GM21367 (cell line): ENCODE results near the gene SERPINB7.

Experiments used
- ATAC-seq: cut with Tn5 transposase; IDR thresholded peaks from one replicate; pipeline ENCODE4 v1.9.1; 2021; ENCODE audit not compliant: unreplicated experiment

SERPINB7 gene

DNA sequence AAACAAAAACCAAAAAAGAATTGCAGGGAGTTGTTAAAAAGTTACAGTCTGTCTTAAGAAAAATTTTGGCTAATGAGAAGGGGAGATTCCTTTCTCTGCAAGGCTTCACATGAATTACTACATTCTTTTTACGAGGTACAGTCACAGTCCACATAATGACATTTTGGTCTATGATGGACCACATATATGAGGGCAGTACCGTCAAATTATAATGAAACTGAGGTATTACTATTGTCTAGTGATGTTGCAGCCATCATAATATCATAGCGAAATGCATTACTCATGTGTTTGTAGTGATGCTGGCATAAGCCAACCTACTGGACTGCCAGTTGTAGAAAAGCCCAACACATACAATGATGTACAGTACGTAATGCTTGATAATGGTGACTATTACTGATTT, 12.5 kb downstream of the SERPINB7 start:
- ATAC-seq: no peak

DNA sequence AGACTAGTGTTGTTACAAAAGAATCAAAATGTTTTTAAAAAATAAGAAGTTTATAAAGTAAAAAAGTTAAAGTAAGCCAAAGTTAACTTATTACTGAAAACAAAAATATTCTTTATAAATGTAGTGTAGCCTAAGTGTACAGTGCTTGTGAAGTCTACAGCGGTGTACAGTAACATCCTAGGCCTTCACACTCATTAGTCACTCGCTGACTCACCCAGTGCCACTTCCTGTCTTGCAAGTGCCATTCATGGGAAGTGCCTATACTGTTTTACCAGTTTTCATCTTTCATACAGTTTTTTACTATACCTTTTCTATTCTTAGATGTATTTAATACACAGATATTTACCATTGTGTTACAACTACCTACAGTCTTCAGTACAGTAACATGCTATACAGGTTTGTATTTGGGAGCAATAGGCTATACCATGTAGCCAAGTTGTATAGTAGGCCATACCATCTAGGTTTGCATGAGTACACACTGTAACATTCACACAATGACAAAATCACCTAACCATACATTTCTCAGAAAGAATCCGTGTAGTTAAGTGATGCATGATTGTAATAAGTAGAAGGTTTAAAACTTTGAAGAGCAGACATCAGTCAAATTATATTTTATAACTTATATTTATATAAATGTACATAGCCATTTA, 13.4 kb downstream of the SERPINB7 start:
- peak; percentile 76 for ATAC-seq

DNA sequence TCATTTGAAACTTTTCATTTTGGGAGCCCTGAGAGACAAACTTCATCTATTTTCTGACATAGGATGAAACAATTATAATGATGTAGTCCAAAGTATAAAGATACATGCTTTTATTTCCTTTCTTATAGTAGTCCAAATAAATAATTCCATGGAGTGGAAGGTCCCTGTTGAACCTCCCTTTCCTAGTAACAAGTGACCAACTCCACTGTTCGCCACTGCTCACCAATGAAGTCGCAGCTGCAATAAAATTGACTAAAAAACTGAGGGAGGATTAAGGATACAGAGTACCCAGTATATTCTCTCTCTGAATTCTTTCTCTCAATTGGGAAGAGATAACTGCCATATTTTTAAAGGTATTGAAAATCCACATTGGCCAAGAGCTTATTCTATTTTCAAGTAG, 14.1 kb downstream of the SERPINB7 start:
- ATAC-seq: no peak

DNA sequence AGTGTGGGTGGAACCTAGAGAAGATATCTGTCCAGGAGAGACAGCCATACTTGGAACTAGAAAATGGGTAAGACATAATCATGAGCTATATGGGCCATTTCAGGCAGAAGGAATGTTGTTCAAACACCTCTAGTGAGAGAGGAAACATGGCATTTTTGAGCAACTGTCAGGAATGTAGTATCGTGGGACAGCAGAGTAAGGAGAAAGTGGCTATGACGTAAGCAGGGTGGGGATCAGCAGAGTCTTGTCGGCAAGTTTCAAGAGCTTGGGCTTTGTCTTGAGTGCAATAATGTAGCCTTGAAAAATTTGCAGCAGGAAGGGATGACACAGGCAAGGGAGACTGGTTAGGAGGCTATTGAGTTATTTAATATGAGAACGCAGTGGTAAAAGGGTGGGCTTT, 20.4 kb downstream of the SERPINB7 start:
- no peak for ATAC-seq

DNA sequence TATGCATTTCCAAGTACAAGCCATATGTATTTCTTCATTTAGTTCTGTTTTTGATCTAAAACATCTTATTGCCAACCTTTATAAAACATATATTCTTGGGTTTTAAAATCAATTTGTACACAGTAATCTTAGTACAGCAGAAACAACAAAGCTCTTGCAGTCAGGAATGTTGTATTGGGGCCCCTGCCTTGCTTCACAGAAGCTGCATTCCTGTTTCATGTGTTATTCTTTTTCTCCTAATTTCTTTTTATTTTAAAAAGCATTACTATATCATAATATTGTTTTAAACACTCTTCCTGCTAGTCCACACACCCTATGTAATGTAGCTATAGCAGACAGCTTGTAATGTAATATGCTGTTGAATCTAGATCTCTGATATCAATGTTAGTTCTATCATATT, 24.0 kb downstream of the SERPINB7 start:
- no peak for ATAC-seq

DNA sequence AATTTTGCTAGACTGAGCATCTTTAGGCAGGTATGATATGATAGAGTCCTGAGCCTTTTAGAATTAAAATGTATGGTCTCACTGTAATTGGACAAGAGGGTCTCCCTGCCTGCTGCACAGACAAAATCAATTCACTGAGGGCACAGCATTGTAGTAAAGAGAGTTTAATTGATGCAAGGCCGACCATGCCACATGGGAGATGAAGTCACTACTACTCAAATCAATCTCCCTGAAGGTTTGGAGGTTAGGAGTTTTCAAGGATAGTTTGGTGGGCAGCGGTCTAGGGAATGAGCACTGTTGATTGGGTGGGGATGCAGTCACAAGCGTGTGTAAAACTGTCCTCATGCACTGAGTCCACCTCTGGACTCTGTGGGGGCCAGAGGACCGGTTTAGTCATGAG, 26.1 kb downstream of the SERPINB7 start:
- ATAC-seq: no peak

DNA sequence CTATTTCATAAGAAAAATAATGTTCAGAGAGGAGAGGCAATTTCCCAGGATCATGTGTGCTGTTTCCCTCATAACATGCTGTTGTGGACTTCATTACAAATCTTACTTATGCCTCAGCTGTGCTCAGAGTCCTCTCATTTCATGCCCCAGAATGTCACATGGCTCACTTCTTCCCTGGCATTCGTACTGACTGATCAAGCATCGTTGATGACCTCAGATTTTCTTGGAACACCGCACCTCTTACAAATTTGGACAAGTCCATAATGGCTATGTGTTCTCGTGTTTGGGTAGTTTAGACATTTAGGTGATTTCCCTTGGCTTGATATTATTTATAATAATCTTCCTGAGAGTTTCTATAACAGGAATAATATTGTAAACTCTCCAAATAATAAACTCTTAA, 32.9 kb downstream of the SERPINB7 start:
- no peak for ATAC-seq

DNA sequence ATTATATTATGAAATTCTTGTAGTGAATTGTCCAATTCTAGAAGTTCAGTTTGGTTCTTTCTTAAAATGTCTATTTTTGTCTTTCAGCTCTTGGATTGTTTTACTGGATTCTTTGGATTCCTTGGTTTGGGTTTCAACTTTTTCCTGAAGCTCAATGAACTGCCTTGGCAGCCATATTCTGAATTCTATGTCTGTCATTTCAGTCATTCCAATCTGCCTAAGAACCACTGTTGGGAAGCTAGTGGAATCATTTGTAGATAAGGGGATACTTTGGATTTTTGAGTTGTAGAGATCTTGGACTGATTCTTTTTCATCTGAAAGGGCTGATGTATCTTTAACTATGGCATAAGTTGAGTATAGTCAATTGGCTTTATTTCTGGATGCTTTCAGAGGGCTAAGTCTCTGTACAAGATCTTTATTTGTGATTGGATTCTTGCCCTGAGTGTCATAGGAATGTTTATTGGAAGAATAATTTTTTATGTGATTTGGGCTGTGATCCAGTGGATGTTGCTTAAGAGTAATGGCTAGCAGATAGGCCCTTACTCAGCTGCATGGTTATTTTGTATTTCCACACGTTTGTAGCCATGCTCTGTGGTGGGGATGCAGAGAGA, 42.3 kb downstream of the SERPINB7 start:
- no peak for ATAC-seq

DNA sequence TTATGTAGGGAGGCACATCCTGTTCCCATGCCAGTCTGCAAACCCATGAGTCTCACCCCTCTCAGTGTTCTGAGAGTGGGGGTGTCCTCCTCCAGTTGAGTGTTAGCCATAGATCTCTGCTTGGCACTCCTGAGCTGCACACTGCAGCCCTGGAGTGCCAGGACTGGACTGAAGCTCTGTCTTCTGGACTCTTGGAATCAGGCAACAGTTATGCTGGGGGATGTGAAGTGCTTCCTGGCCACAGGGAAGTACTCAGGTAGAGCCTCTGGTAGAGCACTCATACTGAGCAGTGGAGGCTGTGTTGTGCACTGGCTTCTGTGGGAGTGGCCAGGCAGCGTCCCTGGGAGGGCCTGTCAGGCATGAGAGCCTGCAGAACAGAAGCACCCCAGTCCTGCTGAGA, 43.0 kb downstream of the SERPINB7 start:
- no peak for ATAC-seq

DNA sequence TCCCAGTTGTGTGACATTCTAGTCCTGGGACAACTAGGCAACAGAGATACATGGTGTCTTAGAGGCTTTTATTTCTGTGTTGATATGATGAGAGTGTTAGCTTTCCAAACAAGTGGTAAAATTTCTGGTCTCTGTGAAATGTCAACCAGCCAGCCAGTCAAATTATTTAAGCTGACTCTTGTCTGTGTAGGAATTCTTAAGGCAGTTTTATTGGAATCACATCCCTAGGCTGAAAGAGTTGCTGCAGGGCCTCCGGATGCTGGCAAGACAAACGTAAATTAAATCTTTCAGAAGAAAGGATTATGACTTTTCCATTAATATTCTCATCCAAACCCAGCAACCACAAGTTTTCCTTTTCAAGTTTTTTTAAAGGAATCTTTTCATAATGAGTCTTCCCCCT, 44.6 kb downstream of the SERPINB7 start:
- no peak for ATAC-seq

DNA sequence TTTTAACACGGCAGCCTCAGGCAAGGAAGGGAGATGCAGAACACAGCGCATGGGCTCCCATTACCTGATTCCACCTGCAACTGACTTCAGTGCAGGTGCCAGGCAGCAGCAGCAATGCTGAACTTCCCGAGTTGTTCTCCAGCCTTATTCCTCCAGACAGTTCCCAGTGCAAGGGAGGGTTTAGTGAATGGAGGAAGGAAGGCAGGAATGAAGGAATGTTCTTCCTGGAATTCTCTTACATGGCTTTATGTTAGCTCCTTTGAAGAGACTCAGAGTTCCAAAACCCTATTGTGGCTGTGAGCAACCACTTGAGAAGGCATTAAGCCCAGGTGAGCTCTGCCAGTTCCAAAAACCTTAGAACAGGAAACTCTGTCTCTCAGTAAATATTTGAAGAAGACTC, 45.5 kb downstream of the SERPINB7 start:
- ATAC-seq: no peak

DNA sequence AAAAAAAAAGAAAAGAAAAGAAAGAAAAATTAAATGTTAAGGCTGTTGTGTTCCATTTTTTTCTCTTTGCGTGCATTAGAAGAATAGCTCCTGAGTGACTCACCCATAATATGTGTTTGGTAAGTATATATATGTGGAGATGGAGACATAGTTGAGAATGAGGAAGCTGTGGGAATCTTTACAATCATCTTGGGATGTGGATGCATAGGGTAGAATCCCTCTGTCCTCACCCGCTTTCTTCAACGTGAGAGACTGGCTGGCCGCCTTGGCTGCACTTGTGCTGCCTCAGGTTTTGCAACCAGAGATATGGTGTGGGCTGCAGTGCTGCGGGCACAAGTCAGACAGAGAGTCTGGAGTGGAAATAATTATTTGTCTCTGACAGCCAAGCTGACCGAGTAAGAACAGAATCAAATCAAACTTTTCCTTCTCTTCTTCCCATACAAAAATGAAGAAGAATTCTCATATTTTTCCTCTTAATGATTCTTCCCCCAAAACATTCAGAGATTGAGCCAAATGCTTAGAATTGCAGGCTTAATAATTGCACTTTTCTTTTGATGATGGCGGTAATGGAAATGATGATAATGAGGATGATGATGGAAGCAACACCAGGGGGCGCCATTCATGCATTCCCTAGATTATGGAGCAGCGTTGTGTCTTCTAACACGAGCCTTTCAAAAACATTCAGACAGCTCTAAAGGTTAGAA, 48.5 kb downstream of the SERPINB7 start:
- ATAC-seq: no peak

DNA sequence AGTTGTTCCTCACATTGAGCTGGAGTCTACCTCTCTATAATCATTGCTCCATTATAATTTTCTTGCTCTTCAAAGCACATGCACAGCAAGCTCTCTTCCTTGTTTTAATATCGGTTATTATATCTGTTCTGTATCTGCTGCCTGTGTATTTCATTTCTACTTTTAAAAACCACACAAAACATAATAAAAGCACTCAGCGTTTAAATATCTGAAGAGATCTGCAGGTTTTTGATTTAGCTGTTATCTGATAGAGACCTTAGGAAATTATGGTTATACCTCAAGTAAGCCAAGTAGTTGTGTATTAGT, 49.0 kb downstream of the SERPINB7 start:
- ATAC-seq: no peak

DNA sequence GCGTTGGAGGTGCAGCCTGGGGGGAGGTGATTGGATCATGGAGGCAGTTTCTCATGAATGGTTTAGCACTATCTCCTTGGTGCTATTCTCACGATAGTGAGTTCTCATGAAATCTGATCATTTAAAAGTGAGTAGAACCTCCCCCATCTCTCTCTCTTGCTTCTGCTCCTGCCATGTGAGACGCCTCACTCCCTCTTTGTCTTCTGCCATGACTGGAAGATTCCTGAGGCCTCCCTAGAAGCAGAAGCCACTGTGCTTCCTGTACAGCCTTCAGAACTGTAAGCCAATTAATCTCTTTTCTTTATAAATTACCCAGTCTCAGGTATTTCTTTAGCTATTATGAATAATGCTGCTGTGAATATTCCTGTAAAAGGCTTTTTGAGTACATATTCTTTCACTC, 52.9 kb downstream of the SERPINB7 start:
- no peak for ATAC-seq

DNA sequence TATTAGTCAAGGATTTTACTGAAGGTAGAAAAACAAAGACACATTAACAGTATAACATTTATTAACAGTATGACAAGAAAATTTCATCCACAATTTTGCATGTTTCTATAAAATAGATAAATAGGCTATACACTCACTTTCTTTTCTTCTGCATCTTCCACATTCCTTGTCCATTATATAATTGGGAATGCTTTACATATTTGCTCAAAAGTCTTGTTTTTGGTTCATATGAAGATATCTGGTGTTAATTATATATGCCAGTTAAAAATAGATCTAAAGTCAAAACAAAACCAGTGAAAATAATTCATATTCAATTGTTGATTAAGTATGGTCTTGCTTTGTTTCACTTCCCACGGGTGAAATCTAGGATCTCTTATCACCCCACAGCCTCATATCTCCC, 53.4 kb downstream of the SERPINB7 start:
- ATAC-seq: no peak

DNA sequence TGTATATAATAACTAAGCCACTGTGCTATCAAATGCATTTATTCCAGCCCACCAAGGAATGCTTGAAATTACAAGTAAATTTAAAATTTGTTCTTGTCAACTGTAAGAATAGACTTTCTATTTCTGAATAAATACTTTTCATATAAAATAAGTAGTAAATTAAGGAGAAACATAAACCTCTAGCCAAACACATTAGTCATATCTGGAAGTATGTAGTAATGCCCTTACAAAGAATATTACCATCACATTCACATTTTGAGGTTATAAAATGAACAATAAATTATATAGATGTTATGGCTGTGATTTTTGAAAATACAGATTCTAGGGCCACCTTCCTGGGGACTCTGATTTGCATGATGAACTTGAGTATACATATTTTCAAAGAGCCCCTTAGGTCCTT, 54.7 kb downstream of the SERPINB7 start:
- ATAC-seq: no peak

DNA sequence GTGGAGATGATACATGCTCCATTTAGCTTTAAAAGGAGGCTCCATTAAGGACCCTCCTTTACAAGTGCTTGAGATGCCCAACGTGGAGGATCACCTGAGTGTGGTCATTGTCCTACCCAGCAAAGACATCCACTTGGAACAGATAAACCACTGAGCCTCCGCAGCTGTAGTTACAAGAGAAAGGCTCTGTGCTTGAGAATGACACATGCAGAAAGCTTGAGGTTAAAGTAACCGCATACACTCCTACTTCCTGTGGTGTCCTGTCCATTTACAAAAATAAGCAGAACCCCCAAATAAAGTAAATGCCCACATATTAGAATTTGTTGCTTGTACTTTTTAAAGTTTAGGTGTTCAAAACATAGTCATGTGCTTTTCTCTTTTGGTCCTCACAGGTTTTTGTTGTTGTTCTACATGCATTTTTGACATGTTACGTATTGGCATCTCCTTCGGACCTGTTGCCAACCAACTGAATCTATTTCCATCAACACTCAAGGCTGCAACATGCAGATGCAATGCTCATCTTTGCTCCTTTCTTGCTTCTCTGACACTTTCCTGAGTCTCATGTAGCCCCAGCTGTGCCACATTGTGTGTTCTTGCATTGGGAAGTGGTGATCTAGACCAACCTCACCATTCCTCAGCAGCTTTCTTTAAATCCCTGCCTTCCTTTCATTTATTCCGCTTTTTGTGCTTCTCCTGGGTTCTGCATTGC, 56.0 kb downstream of the SERPINB7 start:
- peak; percentile 96 for ATAC-seq

DNA sequence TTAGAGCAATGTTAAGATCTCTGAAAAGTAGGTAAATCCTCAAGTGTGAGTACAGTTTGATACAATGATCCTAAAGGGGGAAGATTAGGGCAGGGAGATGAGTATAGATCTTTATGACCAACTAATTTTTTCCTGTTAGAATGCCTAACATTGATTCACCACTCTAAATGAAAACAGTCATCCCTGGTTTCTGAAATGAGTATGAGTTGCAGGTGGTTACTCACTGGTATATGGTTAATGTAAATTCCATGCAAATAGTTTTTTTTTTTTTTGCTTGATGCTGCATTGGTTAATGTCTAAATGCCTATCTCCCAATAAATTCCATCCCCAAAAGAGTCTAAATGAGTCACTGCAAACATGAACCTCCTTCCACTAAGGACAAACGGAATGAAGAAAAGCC, 57.3 kb downstream of the SERPINB7 start:
- peak; percentile 38 for ATAC-seq

DNA sequence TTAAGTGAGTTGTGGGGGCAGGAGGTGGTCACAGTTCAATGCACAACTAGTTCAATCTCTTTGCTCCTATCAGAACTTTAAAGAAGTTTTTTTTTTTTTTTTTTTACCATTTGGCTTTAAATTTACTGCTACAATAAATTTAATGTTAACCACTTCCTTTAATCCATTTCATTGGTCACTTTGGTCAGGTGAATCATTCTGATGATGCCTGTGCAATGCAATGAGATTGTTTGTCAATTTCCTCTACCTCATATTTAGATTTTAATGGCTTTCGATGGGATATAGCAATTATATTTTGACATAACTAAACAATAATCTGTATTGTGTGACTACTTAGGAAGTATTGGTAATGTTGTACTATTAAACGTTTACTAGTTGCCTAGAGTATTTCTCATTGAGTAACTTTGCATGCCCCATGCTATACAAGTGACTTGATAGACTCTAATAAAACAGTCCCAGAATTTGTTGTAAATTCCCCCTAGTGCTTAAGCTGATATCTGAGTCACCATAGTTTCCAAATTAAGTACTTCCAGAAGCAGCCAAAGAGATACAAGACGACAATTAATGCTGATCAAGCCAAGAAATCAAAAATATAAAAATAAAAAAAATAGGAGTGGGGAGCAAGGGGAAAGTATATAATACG, 59.4 kb downstream of the SERPINB7 start:
- ATAC-seq: no peak

DNA sequence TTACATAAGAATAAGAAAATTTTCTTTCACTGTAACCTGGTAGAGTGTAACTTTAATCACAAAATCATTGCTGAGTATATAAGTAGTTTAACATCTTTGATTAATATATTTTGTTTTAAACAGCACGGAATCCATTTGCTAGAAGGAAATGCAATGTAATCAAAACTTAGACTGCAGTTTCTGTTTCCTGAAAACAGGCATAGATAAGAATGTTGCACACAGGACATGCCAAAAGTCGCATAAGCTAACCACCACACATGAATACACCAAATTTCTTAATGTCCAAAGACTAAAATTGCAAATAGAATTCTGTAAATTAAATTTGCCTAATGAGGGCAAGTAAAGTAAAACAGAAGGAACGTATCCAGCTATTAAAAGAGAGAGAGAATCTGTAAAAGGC, 61.2 kb downstream of the SERPINB7 start:
- ATAC-seq: no peak

DNA sequence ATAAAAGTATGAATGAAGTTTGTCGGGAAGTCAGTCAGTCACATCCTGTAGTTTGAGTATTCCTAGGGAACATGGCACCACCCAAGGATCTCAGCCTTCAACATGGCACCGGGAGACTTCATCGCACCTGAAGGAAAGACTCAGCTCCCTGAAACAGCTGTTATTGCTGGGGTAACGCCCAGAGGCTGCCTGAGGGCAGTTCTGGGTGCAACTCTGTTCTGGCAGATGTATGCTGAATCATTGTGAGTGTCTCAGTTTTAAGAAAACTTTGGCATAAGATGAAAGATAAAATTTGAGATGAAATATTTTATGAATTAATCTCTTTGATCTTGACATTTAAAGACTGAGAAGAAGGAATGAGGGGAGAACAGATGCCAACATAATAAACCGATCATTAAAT, 62.4 kb downstream of the SERPINB7 start:
- no peak for ATAC-seq

DNA sequence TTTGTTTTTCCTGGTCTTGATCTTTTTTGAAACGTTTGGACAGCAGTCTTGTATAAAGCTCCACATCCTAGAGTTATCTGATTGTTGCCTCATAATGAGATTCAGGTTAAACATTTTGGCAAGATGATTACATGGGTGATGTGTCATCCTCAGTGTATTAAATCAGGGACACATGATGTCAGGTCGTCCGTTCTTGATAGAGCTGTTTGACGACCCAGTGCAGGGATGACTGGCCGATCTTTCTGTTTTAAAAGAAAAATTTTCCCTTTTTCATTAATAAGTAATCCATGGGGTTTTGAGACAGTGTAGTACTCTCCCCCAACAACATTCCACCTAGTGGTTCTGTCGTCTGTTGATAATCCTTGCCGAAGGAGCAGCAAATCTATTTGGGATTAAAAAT, 67.8 kb downstream of the SERPINB7 start:
- no peak for ATAC-seq
